Liver (tissue), 9 donors: Measurements from ENCODE around the gene CD8B. TPM values are rescaled to one million over a fixed set of nuclear protein-coding genes. Genes with fewer than 3 reads are reported as not detected.

ENCODE experiments used
- DNase-seq: peaks from one replicate; pipeline ENCODE4 v3.0.0-alpha.2; 2017; ENCODE audit warnings: low spot score
- H3K27ac ChIP-seq, 2 donors: one replicate each; pipeline ENCODE4 v1.7.0; 2013; ENCODE audit warnings: inconsistent platforms in 2 of 2, low read length in 2 of 2, control low read depth in 1 of 2, low read depth in 1 of 2, mild to moderate bottlenecking in 1 of 2
- H3K27me3 ChIP-seq, 4 donors: one replicate each; pipeline versions ENCODE4 v1.6.1 to v1.7.0; 2013; ENCODE audit warnings: low read length in 3 of 4, inconsistent platforms in 1 of 4, mild to moderate bottlenecking in 1 of 4, moderate library complexity in 1 of 4; ENCODE audit not compliant: control insufficient read depth in 4 of 4, insufficient read depth in 4 of 4
- H3K36me3 ChIP-seq, 4 donors: one replicate each; pipeline versions ENCODE4 v1.6.1 to v1.7.0; 2013; ENCODE audit warnings: low read length in 3 of 4, mild to moderate bottlenecking in 3 of 4, low read depth in 1 of 4, moderate library complexity in 1 of 4; ENCODE audit not compliant: control insufficient read depth in 4 of 4, insufficient read depth in 3 of 4
- H3K4me1 ChIP-seq, 4 donors: one replicate each; pipeline versions ENCODE4 v1.6.1 to v1.7.0; 2013; ENCODE audit warnings: low read length in 3 of 4, mild to moderate bottlenecking in 3 of 4, moderate library complexity in 1 of 4; ENCODE audit not compliant: control insufficient read depth in 4 of 4, insufficient read depth in 4 of 4
- H3K4me3 ChIP-seq, 3 donors: one replicate each; pipeline versions ENCODE4 v1.6.1 to v1.7.0; 2013; ENCODE audit warnings: low read length in 3 of 3, control low read depth in 1 of 3, low read depth in 1 of 3, mild to moderate bottlenecking in 1 of 3
- H3K9ac ChIP-seq, 2 donors: one replicate each; pipeline ENCODE4 v1.7.0; 2013; ENCODE audit warnings: low read length in 2 of 2, mild to moderate bottlenecking in 2 of 2, moderate library complexity in 2 of 2, control low read depth in 1 of 2, low read depth in 1 of 2
- H3K9me3 ChIP-seq, 4 donors: one replicate each; pipeline versions ENCODE4 v1.6.1 to v1.7.0; 2013; ENCODE audit warnings: low read length in 3 of 4; ENCODE audit not compliant: control insufficient read depth in 4 of 4
- EGR1 ChIP-seq, 2 donors: IDR thresholded peaks; 2 replicates each; pipeline ENCODE4 v1.6.1; 2016 to 2018; ENCODE audit warnings: antibody characterized with exemption in 2 of 2, low read depth in 2 of 2
- FOXA1 ChIP-seq: IDR thresholded peaks from 2 replicates; pipeline ENCODE4 v1.6.1; 2016; ENCODE audit warnings: antibody characterized with exemption
- FOXA2 ChIP-seq: IDR thresholded peaks from 2 replicates; pipeline ENCODE4 v1.6.1; 2016; ENCODE audit warnings: antibody characterized with exemption
- GABPA ChIP-seq, 2 donors: IDR thresholded peaks in 1 of 2; conservative IDR thresholded peaks in 1 of 2; 2 replicates each; pipeline ENCODE4 v1.6.1; 2016; ENCODE audit warnings: antibody characterized with exemption in 2 of 2, mild to moderate bottlenecking in 1 of 2, moderate library complexity in 1 of 2
- HNF4A ChIP-seq, 2 donors: conservative IDR thresholded peaks; 2 replicates each; pipeline ENCODE4 v1.6.1; 2016; ENCODE audit warnings: antibody characterized with exemption in 2 of 2, mild to moderate bottlenecking in 2 of 2
- HNF4G ChIP-seq: IDR thresholded peaks from 2 replicates; pipeline ENCODE4 v1.6.1; 2016; ENCODE audit warnings: antibody characterized with exemption
- JUND ChIP-seq, 2 donors: IDR thresholded peaks; 2 replicates each; pipeline ENCODE4 v1.6.1; 2016; ENCODE audit warnings: antibody characterized with exemption in 2 of 2
- NR2F2 ChIP-seq: IDR thresholded peaks from 2 replicates; pipeline ENCODE4 v1.6.1; 2016; ENCODE audit warnings: antibody characterized with exemption
- RAD21 ChIP-seq, 2 donors: IDR thresholded peaks; 2 replicates each; pipeline ENCODE4 v1.6.1; 2016; ENCODE audit warnings: antibody characterized with exemption in 2 of 2, mild to moderate bottlenecking in 2 of 2
- RXRA ChIP-seq, 2 donors: IDR thresholded peaks; 2 replicates each; pipeline ENCODE4 v1.6.1; 2017 to 2018; ENCODE audit warnings: antibody characterized with exemption in 2 of 2, mild to moderate bottlenecking in 1 of 2
- SP1 ChIP-seq: IDR thresholded peaks from 2 replicates; pipeline ENCODE4 v1.6.1; 2018; ENCODE audit warnings: antibody characterized with exemption, mild to moderate bottlenecking
- TAF1 ChIP-seq: conservative IDR thresholded peaks from 2 replicates; pipeline ENCODE4 v1.6.1; 2016; ENCODE audit warnings: antibody characterized with exemption, mild to moderate bottlenecking
- YY1 ChIP-seq: IDR thresholded peaks from 2 replicates; pipeline ENCODE4 v1.6.1; 2016; ENCODE audit warnings: antibody characterized with exemption, mild to moderate bottlenecking
- WGBS: extraction: QIAGEN DNeasy Blood & Tissue Kit; methylation state at CpG from one replicate; pipeline ENCODE4 v1.1.7; 2013; 5-methylcytosine and 5-hydroxymethylcytosine counted together
- polyA plus RNA-seq, 2 donors: library from polyadenylated mRNA; stranded (reverse) in 1 of 2; unstranded in 1 of 2; fragments of 200-250 nt in 1 of 2; fragments of >200 nt in 1 of 2; fragmentation: Nextera tagmentation in 1 of 2; extraction: Ambion mirVana in 1 of 2; gene quantifications; one replicate each; pipeline versions ENCODE4 v1.2.1 to v1.2.3, GENCODE V29; 2013 to 2015
- total RNA-seq, 2 donors: library from RNA; depleted of rRNA; stranded (reverse); fragments of >200 nt; gene quantifications; one replicate each; pipeline ENCODE4 v1.2.3, GENCODE V29; 2014
- TF ChIP-seq, protein P1 (sequence below): fragments of 150-350 bp; IDR thresholded peaks from 2 replicates; pipeline ENCODE4 v1.5.1; 2017; ENCODE audit warnings: improper control_type of control experiment, low read depth, low read length; ENCODE audit not compliant: missing input control
- TF ChIP-seq, protein P2 (sequence below): IDR thresholded peaks from 2 replicates; pipeline ENCODE4 v1.6.1; 2016; ENCODE audit warnings: antibody characterized with exemption
- TF ChIP-seq, protein P3 (sequence below): IDR thresholded peaks from 2 replicates; pipeline ENCODE4 v1.6.1; 2016; ENCODE audit warnings: antibody characterized with exemption
- TF ChIP-seq, protein P4 (sequence below): IDR thresholded peaks from 2 replicates; pipeline ENCODE4 v1.6.1; 2016; ENCODE audit warnings: antibody characterized with exemption
- TF ChIP-seq, protein P5 (sequence below): IDR thresholded peaks from 2 replicates; pipeline ENCODE4 v1.6.1; 2016; ENCODE audit warnings: antibody characterized with exemption, mild to moderate bottlenecking
- donor health status: healthy.
- donor health status: healthy.
- donor health status: healthy.
- donor health status: healthy.
- donor health status: healthy.

The CD8B gene
- total and polyA plus RNA-seq, 4 donors = 0.17 to 1.0 (median 0.64) TPM

DNA sequence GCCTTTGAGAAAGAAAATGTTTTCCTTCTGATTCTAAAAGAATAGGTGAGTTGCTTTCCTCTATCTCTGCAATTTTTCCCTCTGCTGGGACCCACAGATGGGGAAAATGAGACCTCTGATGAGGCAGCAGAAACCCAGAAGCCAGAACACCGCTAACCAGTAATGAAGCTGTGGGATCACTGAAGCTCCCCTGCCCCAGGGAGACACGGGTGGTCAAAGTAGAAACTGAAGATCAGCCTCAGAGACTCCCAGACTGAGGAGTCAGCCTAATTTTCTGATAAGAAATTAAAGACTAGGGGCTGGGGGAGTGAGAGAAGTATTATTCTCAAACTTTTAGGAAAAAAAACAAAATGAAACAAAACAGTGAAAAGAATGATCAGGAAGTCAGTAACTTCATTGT, 30.1 kb downstream of the CD8B start:
- Histone ChIP-seq H3K36me3 (no peaks in the 10 kb centered on the region), H3K4me3 (no peak overlapping the region), H3K9me3 (no peaks in the 10 kb centered on the region), H3K27ac (no peak overlapping the region), H3K4me1 (no peaks in the 10 kb centered on the region), H3K9ac (no peak overlapping the region), H3K27me3 (no peaks in the 10 kb centered on the region)
- no peak for DNase-seq
- TF ChIP-seq NR2F2 = no peak
- TF ChIP-seq FOXA1 = no peak
- no peak for TF ChIP-seq EGR1 (IDR thresholded peaks at IDR 0.05; ENCODE audit: low read depth in 2 of 2)
- no peak for TF ChIP-seq HNF4G
- TF ChIP-seq GABPA (IDR thresholded peaks at IDR 0.05 in 1 of 2, conservative IDR thresholded peaks at IDR 0.05 in 1 of 2) = no peak
- TF ChIP-seq, protein P1, sequence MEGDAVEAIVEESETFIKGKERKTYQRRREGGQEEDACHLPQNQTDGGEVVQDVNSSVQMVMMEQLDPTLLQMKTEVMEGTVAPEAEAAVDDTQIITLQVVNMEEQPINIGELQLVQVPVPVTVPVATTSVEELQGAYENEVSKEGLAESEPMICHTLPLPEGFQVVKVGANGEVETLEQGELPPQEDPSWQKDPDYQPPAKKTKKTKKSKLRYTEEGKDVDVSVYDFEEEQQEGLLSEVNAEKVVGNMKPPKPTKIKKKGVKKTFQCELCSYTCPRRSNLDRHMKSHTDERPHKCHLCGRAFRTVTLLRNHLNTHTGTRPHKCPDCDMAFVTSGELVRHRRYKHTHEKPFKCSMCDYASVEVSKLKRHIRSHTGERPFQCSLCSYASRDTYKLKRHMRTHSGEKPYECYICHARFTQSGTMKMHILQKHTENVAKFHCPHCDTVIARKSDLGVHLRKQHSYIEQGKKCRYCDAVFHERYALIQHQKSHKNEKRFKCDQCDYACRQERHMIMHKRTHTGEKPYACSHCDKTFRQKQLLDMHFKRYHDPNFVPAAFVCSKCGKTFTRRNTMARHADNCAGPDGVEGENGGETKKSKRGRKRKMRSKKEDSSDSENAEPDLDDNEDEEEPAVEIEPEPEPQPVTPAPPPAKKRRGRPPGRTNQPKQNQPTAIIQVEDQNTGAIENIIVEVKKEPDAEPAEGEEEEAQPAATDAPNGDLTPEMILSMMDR = no peak
- TF ChIP-seq, protein P2, sequence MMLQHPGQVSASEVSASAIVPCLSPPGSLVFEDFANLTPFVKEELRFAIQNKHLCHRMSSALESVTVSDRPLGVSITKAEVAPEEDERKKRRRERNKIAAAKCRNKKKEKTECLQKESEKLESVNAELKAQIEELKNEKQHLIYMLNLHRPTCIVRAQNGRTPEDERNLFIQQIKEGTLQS = no peak
- TF ChIP-seq, protein P3, sequence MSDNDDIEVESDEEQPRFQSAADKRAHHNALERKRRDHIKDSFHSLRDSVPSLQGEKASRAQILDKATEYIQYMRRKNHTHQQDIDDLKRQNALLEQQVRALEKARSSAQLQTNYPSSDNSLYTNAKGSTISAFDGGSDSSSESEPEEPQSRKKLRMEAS = no peak
- TF ChIP-seq, protein P4, sequence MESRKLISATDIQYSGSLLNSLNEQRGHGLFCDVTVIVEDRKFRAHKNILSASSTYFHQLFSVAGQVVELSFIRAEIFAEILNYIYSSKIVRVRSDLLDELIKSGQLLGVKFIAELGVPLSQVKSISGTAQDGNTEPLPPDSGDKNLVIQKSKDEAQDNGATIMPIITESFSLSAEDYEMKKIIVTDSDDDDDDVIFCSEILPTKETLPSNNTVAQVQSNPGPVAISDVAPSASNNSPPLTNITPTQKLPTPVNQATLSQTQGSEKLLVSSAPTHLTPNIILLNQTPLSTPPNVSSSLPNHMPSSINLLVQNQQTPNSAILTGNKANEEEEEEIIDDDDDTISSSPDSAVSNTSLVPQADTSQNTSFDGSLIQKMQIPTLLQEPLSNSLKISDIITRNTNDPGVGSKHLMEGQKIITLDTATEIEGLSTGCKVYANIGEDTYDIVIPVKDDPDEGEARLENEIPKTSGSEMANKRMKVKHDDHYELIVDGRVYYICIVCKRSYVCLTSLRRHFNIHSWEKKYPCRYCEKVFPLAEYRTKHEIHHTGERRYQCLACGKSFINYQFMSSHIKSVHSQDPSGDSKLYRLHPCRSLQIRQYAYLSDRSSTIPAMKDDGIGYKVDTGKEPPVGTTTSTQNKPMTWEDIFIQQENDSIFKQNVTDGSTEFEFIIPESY = no peak
- no peak for TF ChIP-seq SP1
- TF ChIP-seq JUND (IDR thresholded peaks at IDR 0.05) = no peak
- TF ChIP-seq TAF1 = no peak
- TF ChIP-seq RAD21 (IDR thresholded peaks at IDR 0.05) = no peak
- TF ChIP-seq FOXA2 = no peak
- no peak for TF ChIP-seq YY1
- TF ChIP-seq RXRA (IDR thresholded peaks at IDR 0.05) = no peak
- TF ChIP-seq, protein P5, sequence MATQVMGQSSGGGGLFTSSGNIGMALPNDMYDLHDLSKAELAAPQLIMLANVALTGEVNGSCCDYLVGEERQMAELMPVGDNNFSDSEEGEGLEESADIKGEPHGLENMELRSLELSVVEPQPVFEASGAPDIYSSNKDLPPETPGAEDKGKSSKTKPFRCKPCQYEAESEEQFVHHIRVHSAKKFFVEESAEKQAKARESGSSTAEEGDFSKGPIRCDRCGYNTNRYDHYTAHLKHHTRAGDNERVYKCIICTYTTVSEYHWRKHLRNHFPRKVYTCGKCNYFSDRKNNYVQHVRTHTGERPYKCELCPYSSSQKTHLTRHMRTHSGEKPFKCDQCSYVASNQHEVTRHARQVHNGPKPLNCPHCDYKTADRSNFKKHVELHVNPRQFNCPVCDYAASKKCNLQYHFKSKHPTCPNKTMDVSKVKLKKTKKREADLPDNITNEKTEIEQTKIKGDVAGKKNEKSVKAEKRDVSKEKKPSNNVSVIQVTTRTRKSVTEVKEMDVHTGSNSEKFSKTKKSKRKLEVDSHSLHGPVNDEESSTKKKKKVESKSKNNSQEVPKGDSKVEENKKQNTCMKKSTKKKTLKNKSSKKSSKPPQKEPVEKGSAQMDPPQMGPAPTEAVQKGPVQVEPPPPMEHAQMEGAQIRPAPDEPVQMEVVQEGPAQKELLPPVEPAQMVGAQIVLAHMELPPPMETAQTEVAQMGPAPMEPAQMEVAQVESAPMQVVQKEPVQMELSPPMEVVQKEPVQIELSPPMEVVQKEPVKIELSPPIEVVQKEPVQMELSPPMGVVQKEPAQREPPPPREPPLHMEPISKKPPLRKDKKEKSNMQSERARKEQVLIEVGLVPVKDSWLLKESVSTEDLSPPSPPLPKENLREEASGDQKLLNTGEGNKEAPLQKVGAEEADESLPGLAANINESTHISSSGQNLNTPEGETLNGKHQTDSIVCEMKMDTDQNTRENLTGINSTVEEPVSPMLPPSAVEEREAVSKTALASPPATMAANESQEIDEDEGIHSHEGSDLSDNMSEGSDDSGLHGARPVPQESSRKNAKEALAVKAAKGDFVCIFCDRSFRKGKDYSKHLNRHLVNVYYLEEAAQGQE = no peak
- WGBS = 42% methylated on average over 2 of the region's 2 CpGs

DNA sequence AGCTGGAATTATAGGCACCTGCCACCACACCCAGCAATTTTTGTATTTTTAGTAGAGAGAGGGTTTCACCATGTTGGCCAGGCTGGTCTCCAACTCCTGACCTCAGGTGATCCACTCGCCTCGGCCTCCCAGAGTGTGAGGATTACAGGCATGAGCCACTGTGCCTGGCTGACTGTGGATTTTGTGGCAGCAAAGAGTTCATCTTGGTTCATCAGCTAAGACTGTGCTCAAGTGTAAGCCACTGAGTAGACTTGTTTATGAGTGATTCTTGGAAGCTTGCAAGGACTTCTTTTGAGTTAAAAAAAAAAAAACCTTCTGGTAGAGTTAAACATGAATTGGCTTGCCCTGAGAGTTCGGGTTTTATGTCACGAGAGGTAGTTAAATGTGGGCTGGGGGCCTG, 34.7 kb downstream of the CD8B start:
- Histone ChIP-seq H3K9me3 (peaks cover 0 to 8% (median 2%) of the 10 kb centered on the region in 4 donors), H3K36me3 (no peaks in the 10 kb centered on the region), H3K4me1 (no peaks in the 10 kb centered on the region), H3K27ac (no peak overlapping the region), H3K27me3 (no peaks in the 10 kb centered on the region), H3K4me3 (no peak overlapping the region), H3K9ac (no peak overlapping the region)
- 86% methylated on average over 4 of the region's 4 CpGs for WGBS
- no peak for DNase-seq
- TF ChIP-seq HNF4G = no peak
- TF ChIP-seq HNF4A (conservative IDR thresholded peaks at IDR 0.05) = no peak
- TF ChIP-seq EGR1 (IDR thresholded peaks at IDR 0.05; ENCODE audit: low read depth in 2 of 2) = no peak
- no peak for TF ChIP-seq FOXA2
- TF ChIP-seq NR2F2 = no peak
- no peak for TF ChIP-seq TAF1
- TF ChIP-seq, protein P5 = no peak
- no peak for TF ChIP-seq JUND (IDR thresholded peaks at IDR 0.05)
- TF ChIP-seq FOXA1 = no peak
- TF ChIP-seq, protein P4 = no peak
- TF ChIP-seq, protein P3 = no peak
